HG02588 (cell line): ENCODE results near the gene LTBP3.

ENCODE experiments used
- ATAC-seq: cut with Tn5 transposase; IDR thresholded peaks from one replicate; pipeline ENCODE4 v1.9.1; 2021; ENCODE audit warnings: mild to moderate bottlenecking, moderate library complexity; ENCODE audit not compliant: unreplicated experiment

LTBP3 gene

DNA sequence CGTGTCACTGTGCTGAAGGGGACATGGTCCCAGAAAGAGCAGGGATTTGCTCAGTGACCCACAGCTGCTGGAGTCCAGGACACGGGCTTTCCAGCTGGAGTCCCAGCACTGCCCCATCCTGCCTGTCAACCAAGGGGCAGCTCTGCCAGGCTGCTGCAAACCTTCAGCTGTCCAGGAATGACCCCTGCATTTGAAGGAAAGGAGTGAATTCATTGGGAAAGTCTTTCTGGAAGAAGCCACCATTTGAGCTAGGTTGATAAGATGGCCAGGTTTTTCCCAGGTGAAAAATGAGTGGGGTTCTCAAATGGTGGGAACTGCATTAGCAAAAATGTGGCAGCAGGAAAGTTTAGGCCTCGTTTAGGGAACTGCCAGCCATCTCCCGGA is 28.1 kb upstream of the LTBP3 start:
- no peak for ATAC-seq

GRCh38 chr11:65585396-65586246 is 27.5 kb upstream of the LTBP3 start:
- no peak for ATAC-seq

DNA sequence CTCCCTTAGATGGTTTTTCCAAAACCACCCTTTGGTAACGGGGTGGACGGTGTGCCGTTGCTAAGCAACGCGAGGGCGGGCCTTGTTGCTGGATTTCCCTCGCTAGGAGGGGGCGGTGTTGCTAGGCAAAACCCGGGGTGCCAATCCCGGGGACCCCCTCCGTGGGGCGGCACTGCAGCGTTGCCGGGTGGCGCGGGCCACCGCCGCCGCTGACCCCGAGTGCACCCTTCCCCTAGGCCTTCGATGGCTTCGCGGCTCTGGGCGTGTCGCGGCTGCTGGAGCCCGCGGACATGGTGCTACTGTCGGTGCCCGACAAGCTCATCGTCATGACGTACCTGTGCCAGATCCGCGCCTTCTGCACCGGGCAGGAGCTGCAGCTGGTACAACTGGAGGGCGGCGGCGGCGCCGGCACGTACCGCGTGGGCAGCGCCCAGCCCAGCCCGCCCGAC is 26.6 kb upstream of the LTBP3 start:
- no peak for ATAC-seq

DNA sequence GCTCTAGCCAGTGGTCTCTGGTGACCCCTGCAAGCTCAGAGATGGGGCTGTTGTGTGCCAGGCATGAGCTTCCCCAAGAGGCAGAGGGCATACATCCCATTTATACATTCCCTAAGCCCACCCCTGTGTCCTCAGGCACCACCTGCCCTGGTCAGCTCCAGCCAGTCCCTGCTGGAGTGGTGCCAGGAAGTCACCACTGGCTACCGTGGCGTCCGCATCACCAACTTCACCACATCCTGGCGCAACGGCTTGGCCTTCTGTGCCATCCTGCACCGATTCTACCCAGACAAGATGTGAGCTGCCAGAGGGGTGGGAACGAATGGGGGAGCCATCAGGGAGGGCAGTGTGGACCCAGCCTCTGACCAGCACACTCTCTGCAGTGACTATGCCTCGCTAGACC is 25.9 kb upstream of the LTBP3 start:
- no peak for ATAC-seq

DNA sequence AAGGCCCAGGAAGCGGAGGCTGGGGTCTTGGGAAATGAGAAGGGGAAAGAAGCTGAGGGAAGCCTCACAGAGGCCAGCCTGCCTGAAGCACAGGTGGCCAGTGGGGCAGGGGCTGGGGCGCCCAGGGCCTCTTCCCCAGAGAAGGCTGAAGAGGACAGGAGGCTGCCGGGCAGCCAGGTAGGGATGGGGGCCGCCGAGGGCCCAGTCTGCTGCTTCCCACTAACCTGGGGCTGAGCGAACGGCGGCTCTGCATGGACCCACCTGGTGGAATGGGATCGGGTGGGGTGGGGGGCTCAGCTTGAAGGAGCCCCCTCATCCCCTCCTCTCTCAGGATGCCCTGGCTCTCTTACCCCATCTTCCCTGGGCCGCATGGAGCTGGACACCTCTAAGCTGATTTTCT is 25.4 kb upstream of the LTBP3 start:
- no peak for ATAC-seq

GRCh38 chr11:65581928-65582327 is 23.8 kb upstream of the LTBP3 start:
- ATAC-seq = no peak

GRCh38 chr11:65580756-65581155 is 22.6 kb upstream of the LTBP3 start:
- ATAC-seq = no peak

DNA sequence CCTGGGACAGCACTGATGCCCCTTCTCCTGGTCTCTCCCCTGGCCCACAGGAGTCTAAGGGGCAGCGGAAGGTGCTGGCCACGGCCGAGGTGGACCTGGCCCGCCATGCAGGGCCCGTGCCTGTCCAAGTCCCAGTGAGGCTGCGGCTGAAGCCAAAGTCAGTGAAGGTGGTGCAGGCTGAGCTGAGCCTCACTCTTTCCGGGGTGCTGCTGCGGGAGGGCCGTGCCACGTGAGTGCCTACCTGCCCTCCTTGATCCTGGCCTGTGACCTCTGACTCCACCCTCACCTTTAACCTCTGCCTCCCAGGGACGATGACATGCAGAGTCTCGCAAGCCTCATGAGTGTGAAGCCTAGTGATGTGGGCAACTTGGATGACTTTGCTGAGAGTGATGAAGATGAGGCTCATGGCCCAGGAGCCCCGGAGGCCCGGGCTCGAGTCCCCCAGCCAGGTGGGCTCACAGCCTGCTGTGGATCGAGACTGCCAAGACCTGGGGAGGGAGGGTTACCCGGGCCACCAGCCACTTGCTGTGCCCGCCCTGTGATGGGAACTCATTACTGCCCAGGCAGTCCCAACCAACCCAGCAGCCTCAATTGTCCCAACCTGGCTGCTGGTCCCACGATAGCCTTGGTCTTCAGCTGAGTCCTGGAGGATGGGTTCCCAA is 22.0 kb upstream of the LTBP3 start:
- no peak for ATAC-seq

GRCh38 chr11:65579291-65579690 is 21.1 kb upstream of the LTBP3 start:
- no peak for ATAC-seq

DNA sequence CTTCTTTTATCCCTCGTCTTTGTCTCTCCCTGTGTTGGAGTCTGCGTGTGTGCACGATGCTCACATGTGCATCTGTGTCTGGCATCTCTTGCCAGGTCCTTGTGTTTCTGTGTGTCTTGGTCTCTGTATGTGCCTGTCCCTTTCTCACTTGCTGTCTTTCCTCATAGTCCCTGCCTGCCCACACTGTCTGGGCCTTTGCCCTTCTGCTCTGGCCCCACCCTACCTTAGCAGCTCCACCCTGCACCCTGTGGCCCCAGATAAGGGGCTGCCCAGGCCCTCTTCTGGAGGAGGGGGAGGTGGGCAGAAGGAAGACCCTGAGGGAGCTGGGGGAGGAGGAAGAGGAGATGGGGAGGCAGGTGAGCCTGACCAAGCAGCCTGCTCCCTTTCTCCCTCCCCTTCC is 20.5 kb upstream of the LTBP3 start:
- ATAC-seq = no peak

- no peak for ATAC-seq
These were observed 20.0 kb upstream of the LTBP3 start for GRCh38 chr11:65578134-65578533.

GRCh38 chr11:65577756-65578109 is 19.6 kb upstream of the LTBP3 start:
- ATAC-seq = no peak

GRCh38 chr11:65576867-65577755 is 19.0 kb upstream of the LTBP3 start:
- ATAC-seq = no peak

- ATAC-seq = no peak
These were observed 18.2 kb upstream of the LTBP3 start for GRCh38 chr11:65576232-65576866.

DNA sequence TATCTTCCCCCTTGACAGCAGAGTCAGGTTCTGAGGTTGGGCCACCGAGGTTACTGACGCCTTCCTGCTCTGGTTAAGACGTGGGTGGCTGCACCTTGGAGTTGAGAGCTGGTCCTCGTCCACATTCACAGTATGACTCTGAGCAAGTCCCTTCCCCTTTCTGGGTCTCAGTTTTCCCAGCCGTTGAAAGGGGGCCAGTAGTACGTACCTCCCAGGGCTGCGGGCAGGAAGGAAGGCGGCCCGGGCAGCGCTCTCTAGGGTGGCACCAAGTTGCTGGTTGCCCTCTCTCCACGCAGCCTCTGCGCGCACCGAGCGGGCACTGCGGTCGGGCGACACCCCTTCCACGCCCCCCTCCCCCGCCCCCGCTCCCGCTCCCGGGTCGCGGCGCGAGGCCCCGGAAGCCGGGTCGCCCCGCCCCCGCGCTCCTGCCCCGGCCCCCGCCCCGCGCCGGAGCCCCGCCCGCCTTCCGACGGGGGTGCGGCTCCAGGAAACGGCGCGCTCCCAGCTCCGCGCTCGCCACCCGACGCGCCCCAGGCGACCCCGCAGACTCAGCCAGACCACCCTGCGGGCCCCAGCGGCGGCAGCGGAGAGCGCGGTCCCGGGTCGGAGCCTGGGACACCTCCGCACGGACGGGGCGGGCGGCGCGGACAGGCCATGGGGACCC is 17.5 kb upstream of the LTBP3 start, which contains the start of gene EHBP1L1:
Gene EHBP1L1, plus strand, starts transcription at position 486 of the 664 bp plus-strand sequence. CDS start 250 bp downstream, outside the sequence.
- ATAC-seq = no peak

DNA sequence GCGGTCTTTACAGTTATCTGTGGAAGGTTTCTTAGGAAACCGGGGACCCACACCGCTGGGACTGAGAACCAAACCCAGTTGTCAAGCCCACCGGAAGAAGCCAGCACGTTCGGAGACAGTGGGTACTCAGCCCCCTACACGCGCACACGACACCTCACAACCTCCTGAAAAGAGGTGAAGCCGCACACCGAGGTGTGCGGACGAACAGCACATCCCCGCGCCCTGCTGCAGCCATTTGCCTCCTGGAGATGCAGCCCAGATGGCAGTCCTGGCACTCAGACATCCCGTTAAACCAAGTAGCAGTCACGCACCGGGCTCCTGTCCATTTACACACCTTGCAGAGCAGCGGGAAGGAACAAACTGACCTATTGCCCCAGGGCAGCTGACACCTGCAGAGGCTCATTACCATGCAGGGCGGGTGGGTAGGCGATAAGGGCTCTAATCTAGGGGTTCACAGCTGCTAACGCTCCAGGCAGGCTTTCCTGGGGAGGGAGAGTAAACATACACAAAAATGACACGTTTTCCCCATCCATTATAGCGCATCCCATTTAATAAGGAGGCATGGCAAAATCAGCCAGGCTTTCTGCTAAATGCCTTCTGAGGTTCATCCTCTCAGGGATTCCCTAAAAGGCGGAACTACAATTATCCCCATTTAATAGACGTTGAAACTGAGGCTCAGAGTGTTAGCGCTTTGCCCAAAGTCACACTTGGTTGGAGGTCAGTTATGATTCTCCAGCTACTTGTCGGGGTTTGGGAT is 16.8 kb upstream of the LTBP3 start:
- ATAC-seq = no peak

- peak; percentile 30 for ATAC-seq
These were observed 16.1 kb upstream of the LTBP3 start for GRCh38 chr11:65574109-65574810.

- no peak for ATAC-seq
These were observed 15.4 kb upstream of the LTBP3 start for GRCh38 chr11:65573391-65574079.
